ENCODE results near the gene PKLR.
A peak's percentile ranks its signal among the peaks of the same experiment; 100 is the strongest.

The PKLR gene

GRCh38 chr1:155309423-155310021 is 8.3 kb upstream of the PKLR start:
- TF ChIP-seq TAF1 (IDR thresholded peaks at IDR 0.05; ENCODE audit: borderline replicate concordance, low read depth, low read length) (no peak), POLR2AphosphoS5 (IDR thresholded peaks at IDR 0.05; ENCODE audit: low read depth, low read length) (no peak; the same call in 1 of the 2 replicates), POLR2A (IDR thresholded peaks at IDR 0.05; ENCODE audit: low read depth, low read length) (no peak; the same call in 1 of the 2 replicates)
- no peak for FAIRE-seq
- DNase-seq (ENCODE audit: insufficient read length): no peak

GRCh38 chr1:155308493-155309422 is 7.5 kb upstream of the PKLR start, which contains the start of gene FDPS:
Gene FDPS, plus strand, starts transcription at chr1:155308866. Its CDS starts 924 bp downstream, at chr1:155309790.
- FAIRE-seq (peak; percentile 97), DNase-seq (ENCODE audit: insufficient read length) (peak; percentile 96)
- TF ChIP-seq TAF1 (IDR thresholded peaks at IDR 0.05; ENCODE audit: borderline replicate concordance, low read depth, low read length) (peak; percentile 48; the same call in 1 of the 2 replicates), POLR2AphosphoS5 (IDR thresholded peaks at IDR 0.05; ENCODE audit: low read depth, low read length) (peak; percentile 4; the same call in 1 of the 2 replicates), POLR2A (IDR thresholded peaks at IDR 0.05; ENCODE audit: low read depth, low read length) (peak; percentile 55)

- FAIRE-seq: no peak
- no peak for DNase-seq (ENCODE audit: insufficient read length)
- TF ChIP-seq POLR2A (IDR thresholded peaks at IDR 0.05; ENCODE audit: low read depth, low read length) (no peak), POLR2AphosphoS5 (IDR thresholded peaks at IDR 0.05; ENCODE audit: low read depth, low read length) (no peak), TAF1 (IDR thresholded peaks at IDR 0.05; ENCODE audit: borderline replicate concordance, low read depth, low read length) (no peak)
These were observed 6.1 kb upstream of the PKLR start for GRCh38 chr1:155307247-155307740.

GRCh38 chr1:155305881-155306391 is 4.7 kb upstream of the PKLR start:
- DNase-seq (ENCODE audit: insufficient read length) (no peak), FAIRE-seq (no peak)
- TF ChIP-seq POLR2A (IDR thresholded peaks at IDR 0.05; ENCODE audit: low read depth, low read length) (no peak), TAF1 (IDR thresholded peaks at IDR 0.05; ENCODE audit: borderline replicate concordance, low read depth, low read length) (no peak), POLR2AphosphoS5 (IDR thresholded peaks at IDR 0.05; ENCODE audit: low read depth, low read length) (no peak)

GRCh38 chr1:155304558-155305063 is 3.4 kb upstream of the PKLR start:
- no peak for FAIRE-seq
- DNase-seq (ENCODE audit: insufficient read length): no peak
- TF ChIP-seq TAF1 (IDR thresholded peaks at IDR 0.05; ENCODE audit: borderline replicate concordance, low read depth, low read length): no peak
- TF ChIP-seq POLR2AphosphoS5 (IDR thresholded peaks at IDR 0.05; ENCODE audit: low read depth, low read length): no peak
- no peak for TF ChIP-seq POLR2A (IDR thresholded peaks at IDR 0.05; ENCODE audit: low read depth, low read length)

GRCh38 chr1:155300553-155301329 is 497 bp downstream of the PKLR start:
- TF ChIP-seq POLR2AphosphoS5 (IDR thresholded peaks at IDR 0.05; ENCODE audit: low read depth, low read length) (no peak), TAF1 (IDR thresholded peaks at IDR 0.05; ENCODE audit: borderline replicate concordance, low read depth, low read length) (no peak), POLR2A (IDR thresholded peaks at IDR 0.05; ENCODE audit: low read depth, low read length) (no peak)

GRCh38 chr1:155300024-155300423 is 1.2 kb downstream of the PKLR start:
- FAIRE-seq (no peak), DNase-seq (ENCODE audit: insufficient read length) (no peak)
- TF ChIP-seq TAF1 (IDR thresholded peaks at IDR 0.05; ENCODE audit: borderline replicate concordance, low read depth, low read length) (no peak), POLR2AphosphoS5 (IDR thresholded peaks at IDR 0.05; ENCODE audit: low read depth, low read length) (no peak), POLR2A (IDR thresholded peaks at IDR 0.05; ENCODE audit: low read depth, low read length) (no peak)

More at GRCh38 chr1:155300553-155301329, 497 bp downstream of the PKLR start:
- no peak for DNase-seq (ENCODE audit: insufficient read length)
- FAIRE-seq: no peak

- TF ChIP-seq POLR2A (IDR thresholded peaks at IDR 0.05; ENCODE audit: low read depth, low read length) (no peak), TAF1 (IDR thresholded peaks at IDR 0.05; ENCODE audit: borderline replicate concordance, low read depth, low read length) (no peak), POLR2AphosphoS5 (IDR thresholded peaks at IDR 0.05; ENCODE audit: low read depth, low read length) (no peak)
- FAIRE-seq: no peak
- DNase-seq (ENCODE audit: insufficient read length): no peak
These were observed 3.9 kb downstream of the PKLR start for GRCh38 chr1:155297384-155297783.

GRCh38 chr1:155296661-155297060 is 4.6 kb downstream of the PKLR start:
- no peak for DNase-seq (ENCODE audit: insufficient read length)
- no peak for TF ChIP-seq POLR2AphosphoS5 (IDR thresholded peaks at IDR 0.05; ENCODE audit: low read depth, low read length)
- FAIRE-seq: no peak

- TF ChIP-seq POLR2A (IDR thresholded peaks at IDR 0.05; ENCODE audit: low read depth, low read length): no peak
- no peak for TF ChIP-seq POLR2AphosphoS5 (IDR thresholded peaks at IDR 0.05; ENCODE audit: low read depth, low read length)
- TF ChIP-seq TAF1 (IDR thresholded peaks at IDR 0.05; ENCODE audit: borderline replicate concordance, low read depth, low read length): no peak
- no peak for DNase-seq (ENCODE audit: insufficient read length)
These were observed 5.3 kb downstream of the PKLR start for GRCh38 chr1:155295942-155296267.

More at GRCh38 chr1:155295942-155296267, 5.3 kb downstream of the PKLR start:
- no peak for FAIRE-seq
